GM12878 (cell line): ENCODE results near the gene MIGA2. TPM values are rescaled to one million over a fixed set of nuclear protein-coding genes. Genes with fewer than 3 reads are reported as not detected.

Experiments used
- CUX1 ChIP-seq: IDR thresholded peaks from 2 replicates; pipeline ENCODE4 v1.6.1; 2012; ENCODE audit warnings: improper control_type of control experiment, low read depth, low read length; ENCODE audit not compliant: insufficient replicate concordance
- DPF2 ChIP-seq: fragments of 450-650 bp; IDR thresholded peaks from 2 replicates; pipeline ENCODE4 v1.6.1; 2017; ENCODE audit warnings: mild to moderate bottlenecking
- FOXM1 ChIP-seq: IDR thresholded peaks from 2 replicates; pipeline ENCODE4 v1.6.1; 2012; ENCODE audit warnings: low read depth, mild to moderate bottlenecking, inconsistent platforms, low read length, moderate library complexity
- HCFC1 ChIP-seq: fragments of 150-350 bp; IDR thresholded peaks from 2 replicates; pipeline ENCODE4 v1.6.1; 2014; ENCODE audit warnings: low read length
- HDGF ChIP-seq: fragments of 450-650 bp; IDR thresholded peaks from 2 replicates; pipeline ENCODE4 v1.6.1; 2016; ENCODE audit warnings: antibody characterized with exemption
- JUND ChIP-seq: IDR thresholded peaks from 2 replicates; pipeline ENCODE4 v1.6.1; 2012; ENCODE audit warnings: low read depth, mild to moderate bottlenecking, low read length, improper control_type of control experiment, moderate library complexity
- KAT2A ChIP-seq: conservative IDR thresholded peaks from 2 replicates; pipeline ENCODE4 v1.6.1; 2011; ENCODE audit warnings: low read depth, low read length; ENCODE audit not compliant: control insufficient read depth
- NRF1 ChIP-seq: conservative IDR thresholded peaks from 2 replicates; pipeline ENCODE4 v1.6.1; 2011; ENCODE audit warnings: mild to moderate bottlenecking, low read depth, low read length, improper control_type of control experiment
- PKNOX1 ChIP-seq: fragments of 450-650 bp; IDR thresholded peaks from 2 replicates; pipeline ENCODE4 v1.6.1; 2016; ENCODE audit warnings: mild to moderate bottlenecking
- PML ChIP-seq: IDR thresholded peaks from 2 replicates; pipeline ENCODE4 v1.6.1; 2012; ENCODE audit warnings: low read length, inconsistent platforms
- POLR2A ChIP-seq: IDR thresholded peaks from 2 replicates; pipeline ENCODE4 v1.6.1; 2011; ENCODE audit warnings: low read depth, mild to moderate bottlenecking, low read length
- RB1 ChIP-seq: fragments of 450-650 bp; formaldehyde crosslinking; IDR thresholded peaks from 2 replicates; pipeline ENCODE4 v1.6.1; 2017; ENCODE audit warnings: mild to moderate bottlenecking, borderline replicate concordance
- RUNX3 ChIP-seq: IDR thresholded peaks from 2 replicates; pipeline ENCODE4 v1.6.1; 2012; ENCODE audit warnings: low read length, inconsistent platforms
- SP1 ChIP-seq: IDR thresholded peaks from one replicate; pipeline ENCODE4 v1.6.1; 2011; ENCODE audit warnings: low read depth, low read length
- YY1 ChIP-seq: IDR thresholded peaks from 2 replicates; pipeline ENCODE4 v1.6.1; 2011; ENCODE audit warnings: low read depth, mild to moderate bottlenecking, low read length
- ZBTB11 ChIP-seq: fragments of 450-650 bp; formaldehyde crosslinking; IDR thresholded peaks from 2 replicates; pipeline ENCODE4 v1.5.0; 2022; ENCODE audit warnings: mild to moderate bottlenecking, missing genetic modification characterization
- ZNF24 ChIP-seq: fragments of 450-650 bp; IDR thresholded peaks from 2 replicates; pipeline ENCODE4 v1.6.1; 2017; ENCODE audit warnings: antibody characterized with exemption, mild to moderate bottlenecking
- ZSCAN29 ChIP-seq: fragments of 450-650 bp; IDR thresholded peaks from 2 replicates; pipeline ENCODE4 v1.6.1; 2017; ENCODE audit warnings: mild to moderate bottlenecking, moderate library complexity
- polyA plus RNA-seq, 11 experiments: library from polyadenylated mRNA; depleted of rRNA in 4 of 11; unstranded in 6 of 11; stranded (reverse) in 5 of 11; fragments of >200 nt; fragmentation: Nextera tagmentation in 4 of 11; fragmentation: Illumina TruSeq in 1 of 11; extraction: Ambion mirVana in 4 of 11; extraction: Trizol in 1 of 11; gene quantifications; 1 replicate in 1 of 11; 2 replicates in 10 of 11; pipeline versions ENCODE4 v1.2.1 to v1.2.3, GENCODE V29; 2011 to 2016; ENCODE audit warnings: inconsistent platforms in 2 of 11, missing spikeins in 2 of 11, low read depth in 1 of 11
- total RNA-seq, 4 experiments: library from RNA; depleted of rRNA in 3 of 4; stranded (reverse); fragments of >200 nt in 3 of 4; fragmentation: Illumina TruSeq in 1 of 4; extraction: Trizol in 1 of 4; gene quantifications; 2 replicates each; pipeline versions ENCODE4 v1.2.1 to v1.2.3, GENCODE V29; 2013 to 2021

MIGA2 gene
- total and polyA plus RNA-seq, 10 of the 15 experiments (the other 5 are each of a cell fraction or from before 2014, with no cell fraction given), result 0.14 to 31.0 (median 12.7) TPM

GRCh38 chr9:129110740-129111527 lies 74.5 kb downstream of the MIGA2 start, which contains the start of the genes CRAT and PTPA (continued):
- TF ChIP-seq PKNOX1 (peak; percentile 77), PML (no peak), DPF2 (no peak; the same call in 1 of the 2 replicates), ZSCAN29 (0 out of 2 replicates have a peak, but pooled peaks have one; percentile 23), JUND (no peak), ZNF24 (0 out of 2 replicates have a peak, but pooled peaks have one; percentile 9), RUNX3 (peak; percentile 4; the same call in 1 of the 2 replicates), NRF1 (peak; percentile 71), SP1 (peak; percentile 16), ZBTB11 (no peak), KAT2A (no peak), HDGF (peak; percentile 71; the same call in 1 of the 2 replicates), POLR2A (peak; percentile 95), RB1 (peak; percentile 82; the same call in 1 of the 2 replicates), HCFC1 (peak; percentile 82), CUX1 (no peak), FOXM1 (no peak), YY1 (peak; percentile 99)
